Gastroesophageal sphincter (tissue), 4 donors: Measurements from ENCODE around the gene ACSF3. TPM values are rescaled to one million over a fixed set of nuclear protein-coding genes. Genes with fewer than 3 reads are reported as not detected.
"Not testable (repeated sequence)": the region's sequence is repeated elsewhere in the genome, so short reads cannot be mapped to it uniquely, and the experiment has no call there.

ENCODE experiments used
- ATAC-seq: fragments of 150-250 bp; one replicate; pipeline ENCODE4 v1.9.1; 2016; ENCODE audit warnings: mild to moderate bottlenecking, moderate library complexity
- H3K27ac ChIP-seq, 4 donors: fragments of 200-600 bp; sonication (generic) in 3 of 4; 1 replicate in 3 of 4; 2 replicates in 1 of 4; pipeline ENCODE4 v1.5.1; 2016 to 2019
- H3K27me3 ChIP-seq: fragments of 200-600 bp; sonication (generic); one replicate; pipeline ENCODE4 v1.5.1; 2019
- H3K36me3 ChIP-seq, 2 donors: fragments of 200-600 bp; sonication (generic); one replicate each; pipeline ENCODE4 v1.5.1; 2019; ENCODE audit warnings: control low read depth in 1 of 2
- H3K4me1 ChIP-seq, 3 donors: fragments of 200-600 bp; sonication (generic); 1 replicate in 2 of 3; 2 replicates in 1 of 3; pipeline ENCODE4 v1.5.1; 2016 to 2019; ENCODE audit warnings: control low read depth in 2 of 3
- H3K4me3 ChIP-seq, 2 donors: fragments of 200-600 bp; sonication (generic); one replicate each; pipeline ENCODE4 v1.5.1; 2019; ENCODE audit warnings: mild to moderate bottlenecking in 1 of 2, moderate library complexity in 1 of 2
- H3K9me3 ChIP-seq, 3 donors: fragments of 200-600 bp; sonication (generic); one replicate each; pipeline ENCODE4 v1.5.1; 2017 to 2019; ENCODE audit warnings: control low read depth in 2 of 3
- CTCF ChIP-seq, 4 experiments: fragments of 200-600 bp in 2 of 4; fragments of 450-650 bp in 2 of 4; sonication (generic) in 1 of 4; IDR thresholded peaks; one replicate each; pipeline ENCODE4 v1.5.1; 2017 to 2019; ENCODE audit warnings: antibody characterized with exemption in 4 of 4, mild to moderate bottlenecking in 2 of 4, moderate library complexity in 2 of 4
- EP300 ChIP-seq: sonication (generic); formaldehyde crosslinking; IDR thresholded peaks from one replicate; pipeline ENCODE4 v1.6.1; 2017; ENCODE audit warnings: antibody characterized with exemption, mild to moderate bottlenecking
- POLR2A ChIP-seq, 2 donors: fragments of 450-650 bp; IDR thresholded peaks; one replicate each; pipeline ENCODE4 v1.6.1; 2017; ENCODE audit warnings: antibody characterized with exemption in 2 of 2, mild to moderate bottlenecking in 2 of 2, moderate library complexity in 1 of 2
- POLR2AphosphoS5 ChIP-seq: sonication (generic); formaldehyde crosslinking; IDR thresholded peaks from one replicate; pipeline ENCODE4 v1.6.1; 2017; ENCODE audit warnings: antibody characterized with exemption
- WGBS, 2 donors: methylation state at CpG; one replicate each; pipeline ENCODE4 v1.1.5; 2018; ENCODE audit warnings: low coverage in 1 of 2; 5-methylcytosine and 5-hydroxymethylcytosine counted together
- total RNA-seq, 4 donors: library from RNA; depleted of rRNA; stranded (reverse); fragments of >200 nt; gene quantifications; one replicate each; pipeline ENCODE4 v1.1.0, GENCODE V29; 2016

ACSF3 gene
- total RNA-seq, 4 donors from 2014 or later: 14.5 to 33.8 (median 28.8) TPM

- no peak for ATAC-seq
- no peak overlapping the region for H3K4me3 ChIP-seq
- H3K27me3 ChIP-seq: peaks cover 74% of the 10 kb centered on the region
- no peaks in the 10 kb centered on the region for H3K9me3 ChIP-seq
- TF ChIP-seq POLR2AphosphoS5 (no peak), POLR2A (IDR thresholded peaks at IDR 0.05) (no peak), CTCF (IDR thresholded peaks at IDR 0.05) (no peak)
- no peak overlapping the region for H3K27ac ChIP-seq
- H3K4me1 ChIP-seq: peaks cover 0 to 6% (median 0%) of the 10 kb centered on the region in 3 donors
- 80 to 83% methylated on average over 1 to 8 of the region's 40 CpGs for WGBS, 2 donors
- no peaks in the 10 kb centered on the region for H3K36me3 ChIP-seq
Measured at GRCh38 chr16:89161763-89162713, 68.4 kb downstream of the ACSF3 start.

GRCh38 chr16:89163297-89163696 is 69.6 kb downstream of the ACSF3 start:
- 82 to 85% methylated on average over 8 to 9 of the region's 9 CpGs for WGBS, 2 donors
- H3K27me3 ChIP-seq: peaks cover 87% of the 10 kb centered on the region
- H3K9me3 ChIP-seq: no peaks in the 10 kb centered on the region
- TF ChIP-seq POLR2AphosphoS5 (no peak), CTCF (IDR thresholded peaks at IDR 0.05) (no peak), EP300 (no peak), POLR2A (IDR thresholded peaks at IDR 0.05) (no peak)
- no peak overlapping the region for H3K4me3 ChIP-seq
- ATAC-seq: no peak
- no peaks in the 10 kb centered on the region for H3K36me3 ChIP-seq
- H3K4me1 ChIP-seq: peaks cover 0 to 13% (median 6%) of the 10 kb centered on the region in 3 donors
- no peak overlapping the region for H3K27ac ChIP-seq

- Histone ChIP-seq H3K4me1 (peaks cover 0 to 10% (median 6%) of the 10 kb centered on the region in 3 donors), H3K27ac (no peak overlapping the region)
- WGBS, 2 donors: 26% methylated on average over 4 of the region's 15 CpGs; no CpG with 5 or more reads in 1 of the 2 donors
Measured at GRCh38 chr16:89164436-89164835, 70.8 kb downstream of the ACSF3 start.

GRCh38 chr16:89164847-89165680 is 71.4 kb downstream of the ACSF3 start:
- H3K27me3 ChIP-seq: peaks cover 95% of the 10 kb centered on the region
- H3K9me3 ChIP-seq: no peaks in the 10 kb centered on the region
- H3K4me3 ChIP-seq: no peak overlapping the region
- no peak for TF ChIP-seq POLR2AphosphoS5
- TF ChIP-seq CTCF (IDR thresholded peaks at IDR 0.05): no peak
- TF ChIP-seq EP300: no peak
- TF ChIP-seq POLR2A (IDR thresholded peaks at IDR 0.05): no peak
- peaks cover 0 to 13% (median 6%) of the 10 kb centered on the region in 3 donors for H3K4me1 ChIP-seq
- no peak for ATAC-seq
- no peak overlapping the region for H3K27ac ChIP-seq
- no peaks in the 10 kb centered on the region for H3K36me3 ChIP-seq
- 50% methylated on average over 1 of the region's 20 CpGs; no CpG with 5 or more reads in 1 of the 2 donors for WGBS, 2 donors

More at GRCh38 chr16:89164436-89164835, 70.8 kb downstream of the ACSF3 start:
- Histone ChIP-seq H3K36me3 (no peaks in the 10 kb centered on the region), H3K9me3 (no peaks in the 10 kb centered on the region), H3K4me3 (no peak overlapping the region), H3K27me3 (peaks cover 95% of the 10 kb centered on the region)
- TF ChIP-seq CTCF (IDR thresholded peaks at IDR 0.05): no peak
- no peak for TF ChIP-seq POLR2AphosphoS5
- no peak for TF ChIP-seq EP300
- TF ChIP-seq POLR2A (IDR thresholded peaks at IDR 0.05): no peak
- ATAC-seq: no peak

- peaks cover 97% of the 10 kb centered on the region for H3K27me3 ChIP-seq
- peaks cover 0 to 18% (median 10%) of the 10 kb centered on the region in 3 donors for H3K4me1 ChIP-seq
- not testable (repeated sequence) for H3K36me3 ChIP-seq, H3K4me3 ChIP-seq, ATAC-seq, H3K9me3 ChIP-seq, H3K27ac ChIP-seq
- WGBS, 2 donors: 60% methylated on average over 2 of the region's 10 CpGs; no CpG with 5 or more reads in 1 of the 2 donors
Measured at GRCh38 chr16:89165681-89165979, 72.0 kb downstream of the ACSF3 start.
